ENCODE results near the gene PSMG2.

DNA sequence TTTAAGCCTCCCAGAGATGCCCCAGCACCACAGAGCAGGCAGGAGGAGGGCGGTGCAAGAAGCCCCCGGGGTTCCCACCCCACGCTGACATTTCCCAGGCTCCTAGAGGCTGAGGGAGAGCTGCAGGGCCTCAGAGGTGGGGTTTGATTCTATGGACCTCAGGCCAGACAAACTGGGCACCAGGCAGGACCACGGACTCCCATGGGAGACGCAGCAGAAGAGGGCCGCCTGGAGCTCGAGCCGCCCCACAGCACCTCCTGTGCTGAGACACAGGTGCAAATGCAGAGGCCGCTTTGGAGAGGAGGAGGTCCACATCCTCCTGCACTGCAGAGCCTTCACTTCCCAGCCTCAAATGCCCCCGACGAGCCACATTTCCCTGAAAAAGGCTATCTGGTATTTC lies 62.7 kb downstream of the PSMG2 start:
- TF ChIP-seq TAF1 (IDR thresholded peaks at IDR 0.05; ENCODE audit: borderline replicate concordance, low read depth, low read length) (no peak), POLR2AphosphoS5 (IDR thresholded peaks at IDR 0.05; ENCODE audit: low read depth, low read length) (no peak)

Measured in GM12892 (cell line).